HG03469 (cell line): ENCODE results near the gene CDY1.
"Not testable (repeated sequence)": the region's sequence is repeated elsewhere in the genome, so short reads cannot be mapped to it uniquely, and the experiment has no call there.

Experiments
- ATAC-seq: cut with Tn5 transposase; IDR thresholded peaks from one replicate; pipeline ENCODE4 v1.9.1; 2021; ENCODE audit warnings: mild to moderate bottlenecking, moderate library complexity, moderate number of reproducible peaks; ENCODE audit not compliant: unreplicated experiment

Gene CDY1

GRCh38 chrY:25621817-25622216 lies at the start of gene CDY1:
TSS of gene CDY1 (plus strand) at chrY:25622117. CDS start at chrY:25622443, 326 bp downstream.
- not testable (repeated sequence) for ATAC-seq

- not testable (repeated sequence) for ATAC-seq
These were observed 28.6 kb upstream of the CDY1 start for GRCh38 chrY:25593336-25593735.

- ATAC-seq = not testable (repeated sequence)
These were observed 1.7 kb upstream of the CDY1 start for GRCh38 chrY:25620209-25620608.

DNA sequence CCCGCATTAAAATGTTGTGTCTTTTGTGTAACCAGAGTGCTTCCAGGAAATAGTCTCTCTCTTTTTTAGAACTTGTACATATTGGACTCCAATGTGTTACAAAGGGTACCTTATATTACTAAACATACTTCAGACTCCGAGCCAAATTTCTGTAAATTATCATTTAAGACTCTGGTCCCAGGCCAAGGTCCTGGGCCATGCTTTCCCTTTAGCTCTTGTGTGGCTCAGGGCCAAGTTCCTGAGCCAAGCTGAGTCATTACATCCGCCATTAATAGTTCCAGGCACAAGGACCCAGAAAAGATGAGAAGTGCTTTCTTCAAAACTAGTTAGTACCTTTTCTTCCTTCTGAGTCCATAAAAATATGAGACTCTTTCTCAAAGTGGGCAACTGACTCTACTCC lies 4.6 kb downstream of the CDY1 start:
- ATAC-seq = not testable (repeated sequence)

GRCh38 chrY:25630383-25631112 lies 8.6 kb downstream of the CDY1 start:
- ATAC-seq = not testable (repeated sequence)

GRCh38 chrY:25639852-25640251 lies 17.9 kb downstream of the CDY1 start:
- ATAC-seq = not testable (repeated sequence)

- not testable (repeated sequence) for ATAC-seq
These were observed 21.4 kb downstream of the CDY1 start for GRCh38 chrY:25643024-25643915.
